ENCODE results near the gene CCDC136. TPM values are rescaled to one million over a fixed set of nuclear protein-coding genes. Genes with fewer than 3 reads are reported as not detected.

CCDC136 gene
- total and polyA plus RNA-seq, 2 experiments from 2014 or later, result 27.1 to 55.7 TPM

DNA sequence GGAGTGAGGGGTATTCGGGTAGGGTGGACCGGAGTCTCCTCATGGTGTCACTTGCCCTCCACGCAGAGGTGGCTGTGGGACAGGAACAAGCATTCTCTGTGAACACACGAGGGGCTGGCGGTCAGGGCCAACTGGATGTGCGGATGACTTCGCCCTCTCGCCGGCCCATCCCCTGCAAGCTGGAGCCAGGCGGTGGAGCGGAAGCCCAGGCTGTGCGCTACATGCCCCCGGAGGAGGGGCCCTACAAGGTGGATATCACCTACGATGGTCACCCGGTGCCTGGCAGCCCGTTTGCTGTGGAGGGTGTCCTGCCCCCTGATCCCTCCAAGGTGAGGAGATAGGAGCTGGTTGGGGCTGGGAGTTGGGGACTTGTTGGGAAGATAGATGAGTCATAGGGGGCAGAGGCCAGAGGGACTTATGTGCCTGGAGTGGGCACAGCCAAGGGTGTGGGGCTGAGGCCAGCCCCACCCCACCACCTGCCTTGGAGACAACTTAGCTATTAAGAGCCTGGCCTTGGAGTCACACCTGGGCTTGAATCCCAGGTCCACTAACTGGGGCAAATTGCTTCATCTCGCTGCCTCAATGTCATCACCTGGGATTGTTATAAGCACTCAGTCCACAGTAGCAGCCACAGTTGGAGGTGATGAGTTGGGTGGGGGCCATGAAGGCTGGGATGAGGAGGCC, 52.3 kb downstream of the CCDC136 start (continued):
- TF ChIP-seq, protein P1, sequence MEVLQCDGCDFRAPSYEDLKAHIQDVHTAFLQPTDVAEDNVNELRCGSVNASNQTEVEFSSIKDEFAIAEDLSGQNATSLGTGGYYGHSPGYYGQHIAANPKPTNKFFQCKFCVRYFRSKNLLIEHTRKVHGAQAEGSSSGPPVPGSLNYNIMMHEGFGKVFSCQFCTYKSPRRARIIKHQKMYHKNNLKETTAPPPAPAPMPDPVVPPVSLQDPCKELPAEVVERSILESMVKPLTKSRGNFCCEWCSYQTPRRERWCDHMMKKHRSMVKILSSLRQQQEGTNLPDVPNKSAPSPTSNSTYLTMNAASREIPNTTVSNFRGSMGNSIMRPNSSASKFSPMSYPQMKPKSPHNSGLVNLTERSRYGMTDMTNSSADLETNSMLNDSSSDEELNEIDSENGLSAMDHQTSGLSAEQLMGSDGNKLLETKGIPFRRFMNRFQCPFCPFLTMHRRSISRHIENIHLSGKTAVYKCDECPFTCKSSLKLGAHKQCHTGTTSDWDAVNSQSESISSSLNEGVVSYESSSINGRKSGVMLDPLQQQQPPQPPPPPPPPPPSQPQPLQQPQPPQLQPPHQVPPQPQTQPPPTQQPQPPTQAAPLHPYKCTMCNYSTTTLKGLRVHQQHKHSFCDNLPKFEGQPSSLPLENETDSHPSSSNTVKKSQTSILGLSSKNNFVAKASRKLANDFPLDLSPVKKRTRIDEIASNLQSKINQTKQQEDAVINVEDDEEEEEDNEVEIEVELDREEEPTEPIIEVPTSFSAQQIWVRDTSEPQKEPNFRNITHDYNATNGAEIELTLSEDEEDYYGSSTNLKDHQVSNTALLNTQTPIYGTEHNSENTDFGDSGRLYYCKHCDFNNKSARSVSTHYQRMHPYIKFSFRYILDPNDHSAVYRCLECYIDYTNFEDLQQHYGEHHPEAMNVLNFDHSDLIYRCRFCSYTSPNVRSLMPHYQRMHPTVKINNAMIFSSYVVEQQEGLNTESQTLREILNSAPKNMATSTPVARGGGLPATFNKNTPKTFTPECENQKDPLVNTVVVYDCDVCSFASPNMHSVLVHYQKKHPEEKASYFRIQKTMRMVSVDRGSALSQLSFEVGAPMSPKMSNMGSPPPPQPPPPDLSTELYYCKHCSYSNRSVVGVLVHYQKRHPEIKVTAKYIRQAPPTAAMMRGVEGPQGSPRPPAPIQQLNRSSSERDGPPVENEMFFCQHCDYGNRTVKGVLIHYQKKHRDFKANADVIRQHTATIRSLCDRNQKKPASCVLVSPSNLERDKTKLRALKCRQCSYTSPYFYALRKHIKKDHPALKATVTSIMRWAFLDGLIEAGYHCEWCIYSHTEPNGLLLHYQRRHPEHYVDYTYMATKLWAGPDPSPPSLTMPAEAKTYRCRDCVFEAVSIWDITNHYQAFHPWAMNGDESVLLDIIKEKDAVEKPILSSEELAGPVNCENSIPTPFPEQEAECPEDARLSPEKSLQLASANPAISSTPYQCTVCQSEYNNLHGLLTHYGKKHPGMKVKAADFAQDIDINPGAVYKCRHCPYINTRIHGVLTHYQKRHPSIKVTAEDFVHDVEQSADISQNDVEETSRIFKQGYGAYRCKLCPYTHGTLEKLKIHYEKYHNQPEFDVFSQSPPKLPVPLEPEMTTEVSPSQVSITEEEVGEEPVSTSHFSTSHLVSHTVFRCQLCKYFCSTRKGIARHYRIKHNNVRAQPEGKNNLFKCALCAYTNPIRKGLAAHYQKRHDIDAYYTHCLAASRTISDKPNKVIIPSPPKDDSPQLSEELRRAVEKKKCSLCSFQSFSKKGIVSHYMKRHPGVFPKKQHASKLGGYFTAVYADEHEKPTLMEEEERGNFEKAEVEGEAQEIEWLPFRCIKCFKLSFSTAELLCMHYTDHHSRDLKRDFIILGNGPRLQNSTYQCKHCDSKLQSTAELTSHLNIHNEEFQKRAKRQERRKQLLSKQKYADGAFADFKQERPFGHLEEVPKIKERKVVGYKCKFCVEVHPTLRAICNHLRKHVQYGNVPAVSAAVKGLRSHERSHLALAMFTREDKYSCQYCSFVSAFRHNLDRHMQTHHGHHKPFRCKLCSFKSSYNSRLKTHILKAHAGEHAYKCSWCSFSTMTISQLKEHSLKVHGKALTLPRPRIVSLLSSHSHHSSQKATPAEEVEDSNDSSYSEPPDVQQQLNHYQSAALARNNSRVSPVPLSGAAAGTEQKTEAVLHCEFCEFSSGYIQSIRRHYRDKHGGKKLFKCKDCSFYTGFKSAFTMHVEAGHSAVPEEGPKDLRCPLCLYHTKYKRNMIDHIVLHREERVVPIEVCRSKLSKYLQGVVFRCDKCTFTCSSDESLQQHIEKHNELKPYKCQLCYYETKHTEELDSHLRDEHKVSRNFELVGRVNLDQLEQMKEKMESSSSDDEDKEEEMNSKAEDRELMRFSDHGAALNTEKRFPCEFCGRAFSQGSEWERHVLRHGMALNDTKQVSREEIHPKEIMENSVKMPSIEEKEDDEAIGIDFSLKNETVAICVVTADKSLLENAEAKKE (CRISPR knock-in tag; IDR thresholded peaks at IDR 0.05), result no peak
- TF ChIP-seq ZNF114 (CRISPR knock-in tag; IDR thresholded peaks at IDR 0.05), result no peak
- no peak for TF ChIP-seq NANOG (IDR thresholded peaks at IDR 0.05; ENCODE audit: borderline replicate concordance)
- TF ChIP-seq, protein P2, sequence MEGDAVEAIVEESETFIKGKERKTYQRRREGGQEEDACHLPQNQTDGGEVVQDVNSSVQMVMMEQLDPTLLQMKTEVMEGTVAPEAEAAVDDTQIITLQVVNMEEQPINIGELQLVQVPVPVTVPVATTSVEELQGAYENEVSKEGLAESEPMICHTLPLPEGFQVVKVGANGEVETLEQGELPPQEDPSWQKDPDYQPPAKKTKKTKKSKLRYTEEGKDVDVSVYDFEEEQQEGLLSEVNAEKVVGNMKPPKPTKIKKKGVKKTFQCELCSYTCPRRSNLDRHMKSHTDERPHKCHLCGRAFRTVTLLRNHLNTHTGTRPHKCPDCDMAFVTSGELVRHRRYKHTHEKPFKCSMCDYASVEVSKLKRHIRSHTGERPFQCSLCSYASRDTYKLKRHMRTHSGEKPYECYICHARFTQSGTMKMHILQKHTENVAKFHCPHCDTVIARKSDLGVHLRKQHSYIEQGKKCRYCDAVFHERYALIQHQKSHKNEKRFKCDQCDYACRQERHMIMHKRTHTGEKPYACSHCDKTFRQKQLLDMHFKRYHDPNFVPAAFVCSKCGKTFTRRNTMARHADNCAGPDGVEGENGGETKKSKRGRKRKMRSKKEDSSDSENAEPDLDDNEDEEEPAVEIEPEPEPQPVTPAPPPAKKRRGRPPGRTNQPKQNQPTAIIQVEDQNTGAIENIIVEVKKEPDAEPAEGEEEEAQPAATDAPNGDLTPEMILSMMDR (conservative IDR thresholded peaks at IDR 0.05; ENCODE audit: low read depth in 2 of 2), result no peak
- TF ChIP-seq STAT1 (IDR thresholded peaks at IDR 0.05; ENCODE audit: unreplicated experiment), result no peak
- TF ChIP-seq CREB1 (CRISPR knock-in tag; IDR thresholded peaks at IDR 0.05; ENCODE audit: low read depth), result no peak

DNA sequence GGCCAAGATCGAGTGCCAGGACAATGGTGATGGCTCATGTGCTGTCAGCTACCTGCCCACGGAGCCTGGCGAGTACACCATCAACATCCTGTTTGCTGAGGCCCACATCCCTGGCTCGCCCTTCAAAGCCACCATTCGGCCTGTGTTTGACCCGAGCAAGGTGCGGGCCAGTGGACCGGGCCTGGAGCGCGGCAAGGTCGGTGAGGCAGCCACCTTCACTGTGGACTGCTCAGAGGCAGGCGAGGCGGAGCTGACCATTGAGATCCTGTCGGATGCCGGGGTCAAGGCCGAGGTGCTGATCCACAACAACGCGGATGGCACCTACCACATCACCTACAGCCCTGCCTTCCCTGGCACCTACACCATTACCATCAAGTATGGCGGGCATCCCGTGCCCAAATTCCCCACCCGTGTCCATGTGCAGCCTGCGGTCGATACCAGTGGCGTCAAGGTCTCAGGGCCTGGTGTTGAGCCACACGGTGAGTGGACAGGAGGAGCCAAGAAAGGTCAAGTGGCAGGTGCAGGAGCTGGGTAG, 53.1 kb downstream of the CCDC136 start:
- Histone ChIP-seq H3K4me3 (no peak overlapping the region), H2AFZ (no peak overlapping the region)
- no peak overlapping the region for H3K4me3 Mint-ChIP-seq
- TF ChIP-seq, protein P3, sequence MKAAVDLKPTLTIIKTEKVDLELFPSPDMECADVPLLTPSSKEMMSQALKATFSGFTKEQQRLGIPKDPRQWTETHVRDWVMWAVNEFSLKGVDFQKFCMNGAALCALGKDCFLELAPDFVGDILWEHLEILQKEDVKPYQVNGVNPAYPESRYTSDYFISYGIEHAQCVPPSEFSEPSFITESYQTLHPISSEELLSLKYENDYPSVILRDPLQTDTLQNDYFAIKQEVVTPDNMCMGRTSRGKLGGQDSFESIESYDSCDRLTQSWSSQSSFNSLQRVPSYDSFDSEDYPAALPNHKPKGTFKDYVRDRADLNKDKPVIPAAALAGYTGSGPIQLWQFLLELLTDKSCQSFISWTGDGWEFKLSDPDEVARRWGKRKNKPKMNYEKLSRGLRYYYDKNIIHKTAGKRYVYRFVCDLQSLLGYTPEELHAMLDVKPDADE (IDR thresholded peaks at IDR 0.05), result no peak
- TF ChIP-seq EZH2 (IDR thresholded peaks at IDR 0.05; ENCODE audit: low read depth, unreplicated experiment) (no peak), STAT1 (IDR thresholded peaks at IDR 0.05; ENCODE audit: unreplicated experiment) (no peak), POLR2AphosphoS5 (IDR thresholded peaks at IDR 0.05; ENCODE audit: low read depth) (no peak), ZNF331 (CRISPR knock-in tag; IDR thresholded peaks at IDR 0.05; ENCODE audit: low read depth) (no peak), NANOG (IDR thresholded peaks at IDR 0.05; ENCODE audit: borderline replicate concordance) (no peak)

More for the DNA sequence above, 53.1 kb downstream of the CCDC136 start:
- peaks cover 3% of the 10 kb centered on the region; the same call in 1 of the 2 replicates for H3K4me1 ChIP-seq (ENCODE audit: insufficient read depth)
- H3K27ac ChIP-seq (ENCODE audit: low read depth), result no peak overlapping the region
- no peaks in the 10 kb centered on the region for H3K9me2 ChIP-seq (ENCODE audit: insufficient read depth)
- H3K9me3 Mint-ChIP-seq, result no peaks in the 10 kb centered on the region
- peaks cover 6% of the 10 kb centered on the region for H3K4me1 Mint-ChIP-seq
- H3K36me3 Mint-ChIP-seq (ENCODE audit: low read depth), result no peaks in the 10 kb centered on the region; the same call in 2 of the 3 replicates
- no peaks in the 10 kb centered on the region for H4K20me1 ChIP-seq (replicated peaks; ENCODE audit: insufficient read depth)
- no peak overlapping the region for H3K27ac Mint-ChIP-seq
- no peaks in the 10 kb centered on the region for H3F3A ChIP-seq (replicated peaks; ENCODE audit: low read depth)
- DNase-seq (ENCODE audit: low spot score), result no peak
- peaks cover 12% of the 10 kb centered on the region for H3K27me3 Mint-ChIP-seq (ENCODE audit: insufficient read depth, low read depth, poor library complexity)
- no peak for ATAC-seq
- no peak overlapping the region for H3K4me2 ChIP-seq
- no peaks in the 10 kb centered on the region for H3K36me3 ChIP-seq (ENCODE audit: insufficient read depth)
- no peaks in the 10 kb centered on the region for H3K27me3 ChIP-seq (ENCODE audit: insufficient read depth)
- no peaks in the 10 kb centered on the region for H3K79me2 ChIP-seq (replicated peaks; ENCODE audit: insufficient read depth)

Measured in GM23338 (cell line).